Stimulated activated naive CD8-positive, alpha-beta T cell treated with anti-CD3 and anti-CD28 coated beads, Interleukin-15, Interleukin-2, amounts not matched to agents 100 U/mL and 50 U/mL, for 24 hours (primary cell): ENCODE measurements around the gene HOXC6.
A peak's percentile ranks its signal among the peaks of the same experiment; 100 is the strongest.

ENCODE experiments used
- ATAC-seq: fragments of 150-1000 bp; cut with Tn5 transposase; one replicate; pipeline ENCODE4 v1.10.0; 2021
- DNase-seq: peaks from one replicate; pipeline ENCODE4 v3.0.0; 2021

HOXC6 gene

DNA sequence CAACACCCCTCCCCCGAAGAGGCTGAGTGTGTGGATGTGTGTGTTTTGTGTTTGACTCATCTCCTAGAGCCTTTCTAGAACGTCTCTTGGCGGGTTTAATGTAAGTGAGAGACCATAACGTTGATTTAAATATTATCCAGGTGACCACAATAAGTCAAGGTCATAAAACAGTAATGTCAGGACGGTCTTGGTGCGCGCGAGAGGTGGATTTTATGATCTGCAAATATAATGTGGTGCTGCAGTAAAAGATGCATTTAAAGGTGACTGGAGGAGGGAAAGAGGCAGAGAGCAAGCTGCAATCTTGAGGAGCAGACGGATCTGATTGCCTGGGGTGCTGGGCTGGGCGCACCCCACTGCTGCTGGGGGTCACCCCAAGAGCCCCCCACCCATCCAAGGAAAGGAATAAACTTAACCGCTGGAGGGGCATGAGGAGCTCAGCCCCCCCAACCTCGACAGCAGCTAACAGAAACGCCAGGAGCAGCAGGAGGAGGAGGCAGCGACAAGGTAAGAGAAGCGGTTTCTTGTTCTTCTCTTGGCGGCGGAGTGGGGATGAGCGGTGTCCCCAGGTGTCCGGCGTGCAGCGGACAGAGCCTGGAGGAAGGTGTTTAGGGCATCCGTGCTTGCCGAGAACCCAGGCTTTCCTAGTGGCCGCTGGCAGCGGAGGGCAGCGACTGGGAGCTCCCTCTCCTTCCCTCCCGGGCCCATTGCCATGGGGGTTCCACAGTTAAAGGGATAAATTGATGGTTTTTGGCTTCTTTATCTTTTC is 37.7 kb upstream of the HOXC6 start:
- no peak for DNase-seq
- no peak for ATAC-seq

GRCh38 chr12:53991077-53991460 is 37.2 kb upstream of the HOXC6 start:
- ATAC-seq (no peak), DNase-seq (no peak)

GRCh38 chr12:53992377-53992889 is 35.8 kb upstream of the HOXC6 start:
- peak; percentile 28 for ATAC-seq
- no peak for DNase-seq

- no peak for ATAC-seq
- DNase-seq: no peak
These were observed 34.9 kb upstream of the HOXC6 start for GRCh38 chr12:53993162-53994008.

GRCh38 chr12:53994009-53994263 is 34.3 kb upstream of the HOXC6 start:
- DNase-seq (no peak), ATAC-seq (no peak)

DNA sequence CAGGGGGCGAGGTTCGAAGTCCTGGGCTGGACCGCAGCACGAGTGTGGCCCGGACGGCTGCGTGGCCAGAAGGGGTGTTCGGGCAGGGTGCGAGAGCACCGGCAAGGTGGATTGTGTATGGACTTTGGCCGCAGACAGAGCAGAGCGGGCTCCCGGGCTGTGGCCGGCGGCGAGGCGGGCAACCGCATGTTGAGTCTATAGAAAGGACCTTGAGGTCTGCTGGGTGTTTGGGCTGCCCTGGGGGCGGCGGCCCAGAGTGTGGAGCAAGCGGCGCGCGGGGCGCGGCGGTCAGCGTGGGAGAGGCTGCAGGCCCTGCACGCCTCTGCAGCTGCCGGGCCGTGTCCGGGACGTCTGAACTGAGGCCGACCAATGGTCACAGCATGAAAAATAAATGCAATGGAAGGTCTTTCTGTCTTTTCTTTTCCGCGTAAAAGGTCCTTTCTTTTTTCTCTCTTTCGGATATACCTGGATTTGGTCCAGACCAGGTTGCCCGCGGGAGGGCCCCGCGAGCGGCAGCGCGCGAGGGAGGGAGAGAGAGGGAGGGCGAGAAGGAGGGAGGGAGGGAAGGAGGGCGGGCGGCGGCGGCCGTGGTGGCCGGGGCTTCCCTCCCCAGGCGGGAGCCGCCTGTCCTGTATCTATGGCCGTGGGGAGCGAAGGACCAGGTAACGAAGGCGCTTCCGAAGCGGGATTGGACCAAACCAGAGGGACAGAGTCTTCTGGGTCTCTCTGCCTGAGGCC is 33.8 kb upstream of the HOXC6 start:
- no peak for ATAC-seq
- DNase-seq: no peak

DNA sequence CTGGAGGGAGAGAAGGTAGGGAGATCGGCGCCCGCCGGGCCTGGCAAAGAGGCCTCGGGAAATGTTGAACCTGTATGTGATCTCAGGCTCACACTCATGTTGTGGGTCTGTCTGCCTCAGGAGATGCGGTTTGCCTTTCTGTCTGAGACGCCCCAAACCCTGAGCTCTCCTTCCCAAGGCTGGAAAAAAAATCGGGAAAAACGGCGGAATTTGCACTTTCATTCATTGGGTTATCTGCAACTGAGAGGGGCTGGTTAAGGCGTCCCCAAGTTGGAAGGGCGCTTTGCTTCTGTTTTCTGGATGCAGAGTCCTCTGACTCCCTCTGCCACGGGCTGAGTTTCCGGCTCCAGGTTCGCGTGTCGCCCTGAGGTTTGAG is 33.2 kb upstream of the HOXC6 start:
- DNase-seq: no peak
- ATAC-seq: no peak

GRCh38 chr12:53995378-53996239 is 32.6 kb upstream of the HOXC6 start:
- DNase-seq (no peak), ATAC-seq (no peak)

- ATAC-seq (no peak), DNase-seq (no peak)
These were observed 31.7 kb upstream of the HOXC6 start for GRCh38 chr12:53996240-53997203.

DNA sequence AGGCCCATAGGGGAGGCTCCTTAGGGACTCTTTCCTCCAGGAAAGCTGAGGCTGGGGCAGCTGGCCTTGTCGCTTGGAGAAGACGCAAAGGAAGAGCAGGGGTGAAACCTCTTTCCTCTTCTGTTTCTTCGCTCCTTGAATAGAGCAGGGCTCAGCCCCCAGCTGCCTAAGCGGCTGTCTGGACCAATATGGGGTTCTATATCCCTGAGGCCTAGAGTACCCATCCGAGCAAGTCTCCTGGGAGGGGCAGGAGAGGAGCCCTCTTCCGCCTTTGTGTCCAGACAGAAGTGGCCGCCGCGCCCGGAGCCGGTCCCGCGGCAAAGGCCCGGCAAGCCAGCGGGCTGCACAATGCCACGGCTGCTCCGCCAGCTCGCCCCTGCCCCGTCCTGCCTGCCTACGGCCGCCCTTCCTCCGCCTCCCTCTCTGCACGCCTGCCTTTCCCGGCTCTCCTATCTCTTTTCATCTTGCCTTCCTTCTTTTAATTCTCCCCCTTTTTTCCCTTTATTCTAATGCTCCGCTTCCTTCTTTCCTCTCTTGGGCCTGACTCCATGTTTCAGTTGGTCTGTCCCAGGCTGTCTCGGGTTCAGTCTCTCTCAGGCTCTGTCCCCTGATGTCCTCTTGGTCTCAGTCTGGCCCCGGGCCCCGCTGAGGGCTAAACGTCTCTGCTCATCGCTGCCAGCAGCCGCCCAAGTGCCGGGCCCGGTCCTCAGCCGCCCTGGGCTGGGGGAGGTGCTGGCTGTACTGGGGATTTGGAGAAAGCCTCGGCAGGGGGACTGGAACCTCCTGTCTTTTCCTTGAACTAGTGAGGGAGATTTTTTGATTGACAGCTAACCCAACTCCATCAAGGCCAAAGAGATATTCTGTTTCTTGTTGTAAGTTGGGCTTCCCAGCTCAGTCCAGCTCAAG is 30.8 kb upstream of the HOXC6 start:
- ATAC-seq (no peak), DNase-seq (no peak)

DNA sequence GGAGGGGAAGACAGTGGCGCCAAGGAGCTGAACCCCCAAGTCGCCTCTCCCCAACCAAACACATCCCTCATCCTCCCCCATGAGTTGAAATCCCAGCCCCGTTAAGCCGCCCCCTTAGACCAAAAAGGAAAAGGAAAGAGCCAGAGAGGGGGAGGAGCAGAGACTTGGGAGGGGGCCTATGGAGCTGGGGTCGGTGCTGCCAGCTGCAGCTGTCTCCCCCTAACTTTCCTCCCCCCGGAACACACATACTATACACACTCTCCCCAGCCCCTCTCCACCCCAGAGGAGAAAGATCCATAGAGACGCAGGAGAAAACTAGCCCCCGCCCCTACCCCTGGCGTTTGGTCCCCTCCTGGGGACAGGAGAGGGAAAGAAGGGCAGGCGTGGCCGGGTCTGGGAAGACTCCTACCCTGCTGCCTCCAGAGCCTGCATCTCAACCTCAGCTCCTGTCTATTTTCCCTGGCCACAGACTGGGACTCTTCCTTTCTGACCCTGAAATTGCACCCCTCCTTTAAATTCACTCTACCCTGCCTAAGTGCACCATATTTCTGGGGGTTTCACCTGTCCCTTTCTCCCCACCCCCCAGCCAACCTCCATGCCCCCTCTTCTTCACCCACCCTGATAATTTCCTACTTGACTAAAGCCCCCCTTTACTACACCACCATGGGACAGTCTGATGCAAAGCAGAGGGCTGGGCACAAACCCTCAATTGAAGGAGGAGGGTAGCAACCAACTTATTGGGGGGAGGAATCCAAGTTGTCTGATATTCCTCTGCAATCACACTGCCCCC is 29.9 kb upstream of the HOXC6 start:
- no peak for DNase-seq

GRCh38 chr12:53998900-53999236 is 29.4 kb upstream of the HOXC6 start:
- DNase-seq (no peak), ATAC-seq (no peak)

More for the DNA sequence above, 29.9 kb upstream of the HOXC6 start:
- ATAC-seq: no peak

- ATAC-seq (no peak), DNase-seq (no peak)
These were observed 28.6 kb upstream of the HOXC6 start for GRCh38 chr12:53999559-54000115.

GRCh38 chr12:54000116-54001114 is 27.8 kb upstream of the HOXC6 start, which contains the start of gene HOXC9:
HOXC9 (plus strand) TSS chr12:54000161; CDS start chr12:54000189, 28 bp downstream.
- DNase-seq: no peak
- ATAC-seq: no peak

DNA sequence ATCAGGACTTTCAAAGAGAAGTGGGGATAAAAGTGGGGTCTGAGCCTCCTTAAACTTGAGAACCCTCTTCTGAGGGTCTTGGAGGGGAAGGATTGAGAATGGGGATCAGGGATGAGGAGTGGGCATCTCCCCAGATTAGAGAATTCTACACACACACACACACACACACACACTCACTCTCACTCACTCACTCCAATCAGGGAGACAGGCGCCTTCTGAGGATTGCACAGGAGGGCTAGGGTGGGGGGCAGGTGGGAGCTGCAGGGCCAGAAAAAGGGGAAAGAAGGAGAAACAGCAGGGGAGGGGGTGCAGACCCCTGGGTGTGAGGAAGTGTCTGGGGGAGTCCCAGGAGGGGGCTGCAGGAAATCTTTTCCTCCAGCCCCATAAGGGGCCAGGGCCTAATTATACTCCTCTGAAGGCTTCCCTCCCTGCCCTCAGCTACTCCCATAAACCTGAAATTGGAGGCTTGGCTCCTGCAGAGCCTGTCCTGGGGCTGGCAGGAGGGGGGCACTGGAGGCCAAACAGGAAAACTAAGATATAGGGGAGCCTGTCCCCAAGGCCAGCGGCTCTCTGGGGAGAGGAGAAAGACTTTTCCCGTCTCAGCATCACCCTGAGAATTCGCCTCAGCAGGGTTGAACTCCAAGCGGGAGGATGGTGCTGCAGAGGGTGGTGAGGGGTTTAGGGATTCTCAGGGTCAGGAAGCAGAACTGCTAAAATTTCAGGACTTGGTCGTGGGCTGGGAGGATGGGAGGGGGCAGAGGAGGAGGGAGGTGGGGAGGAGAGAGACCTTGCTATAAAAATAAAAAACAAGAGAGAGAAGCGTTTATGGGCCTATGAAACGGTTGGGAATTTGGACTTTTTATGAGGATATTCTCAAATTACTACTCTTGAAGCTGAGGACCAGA is 26.7 kb upstream of the HOXC6 start:
- DNase-seq (no peak), ATAC-seq (no peak)

DNA sequence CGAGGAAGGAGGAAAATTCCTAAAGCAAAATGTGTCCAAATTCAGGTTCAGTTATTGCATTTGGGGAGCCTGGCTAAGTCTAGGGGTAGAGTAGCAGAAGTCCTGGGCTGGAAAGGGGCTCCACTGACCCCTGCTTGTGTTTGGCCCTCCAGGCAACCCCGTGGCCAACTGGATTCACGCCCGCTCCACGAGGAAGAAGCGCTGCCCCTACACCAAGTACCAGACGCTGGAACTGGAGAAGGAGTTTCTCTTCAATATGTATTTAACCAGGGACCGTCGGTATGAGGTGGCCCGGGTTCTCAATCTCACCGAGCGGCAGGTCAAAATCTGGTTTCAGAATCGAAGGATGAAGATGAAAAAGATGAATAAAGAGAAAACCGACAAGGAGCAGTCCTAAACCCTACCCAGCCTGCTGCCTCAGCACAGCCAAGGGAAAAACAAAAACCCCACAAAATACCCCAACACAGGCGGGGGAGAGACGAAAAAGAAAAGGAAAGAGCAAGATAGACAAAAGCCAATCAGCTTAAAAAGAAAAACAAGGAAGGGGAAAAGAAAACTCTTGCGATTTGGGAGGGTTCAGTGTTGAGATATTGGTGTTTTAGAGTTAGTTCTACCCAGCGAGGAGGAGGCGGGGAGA is 25.8 kb upstream of the HOXC6 start:
- DNase-seq: no peak
- no peak for ATAC-seq
